GM23248 (cell line): ENCODE results near the gene STK32A.

Experiments
- EZH2 ChIP-seq: fragments of 200-600 bp; sonication (generic); IDR thresholded peaks from 2 replicates; pipeline ENCODE4 v1.6.1; 2018; ENCODE audit warnings: antibody characterized with exemption, mild to moderate bottlenecking; ENCODE audit not compliant: insufficient read depth, poor library complexity, severe bottlenecking
- EZH2phosphoT487 ChIP-seq: fragments of 200-600 bp; sonication (generic); IDR thresholded peaks from 2 replicates; pipeline ENCODE4 v1.6.1; 2018; ENCODE audit warnings: antibody characterized with exemption, moderate library complexity, mild to moderate bottlenecking, low read depth; ENCODE audit not compliant: insufficient read depth

GRCh38 chr5:147397616-147398015 is 162.8 kb downstream of the STK32A start:
- TF ChIP-seq EZH2 (no peak), EZH2phosphoT487 (no peak)
